K562 (cell line): ENCODE measurements around the gene TMEM123. TPM values are rescaled to one million over a fixed set of nuclear protein-coding genes. Genes with fewer than 3 reads are reported as not detected.

Experiments used
- CBX8 ChIP-seq: fragments of 200-600 bp; sonication (generic); IDR thresholded peaks from 2 replicates; pipeline ENCODE4 v1.6.1; 2012; ENCODE audit warnings: borderline replicate concordance, mixed run types, low read depth, mild to moderate bottlenecking, moderate library complexity, mixed read lengths, low read length, control low read depth, inconsistent platforms; ENCODE audit not compliant: poor library complexity, severe bottlenecking; ENCODE audit errors: extremely low read depth
- CHD1 ChIP-seq: fragments of 200-600 bp; sonication (generic); IDR thresholded peaks from one replicate; pipeline ENCODE4 v1.6.1; 2012; ENCODE audit warnings: mild to moderate bottlenecking, moderate library complexity, low read length, inconsistent platforms
- COPS2 ChIP-seq: fragments of 450-650 bp; conservative IDR thresholded peaks from 2 replicates; pipeline ENCODE4 v1.6.1; 2016; ENCODE audit warnings: mild to moderate bottlenecking, moderate library complexity
- ESRRA ChIP-seq: fragments of 450-650 bp; IDR thresholded peaks from 2 replicates; pipeline ENCODE4 v1.6.1; 2014; ENCODE audit warnings: low read depth, mild to moderate bottlenecking, moderate library complexity, borderline replicate concordance
- ETV5 ChIP-seq: sonication (generic); formaldehyde crosslinking; IDR thresholded peaks from 2 replicates; pipeline ENCODE4 v1.4.0; 2020; ENCODE audit warnings: low read depth, mild to moderate bottlenecking, missing genetic modification reagents
- KLF6 ChIP-seq: fragments of 250-450 bp; sonication (Bioruptor Pico); IDR thresholded peaks from 2 replicates; pipeline ENCODE4 v1.4.0; 2020; ENCODE audit warnings: mild to moderate bottlenecking, moderate library complexity, borderline replicate concordance
- POLR2A ChIP-seq: fragments of 450-650 bp; conservative IDR thresholded peaks from 2 replicates; pipeline ENCODE4 v1.6.1; 2016
- PTBP1 ChIP-seq: fragments of 200-400 bp; formaldehyde crosslinking; IDR thresholded peaks from 2 replicates; pipeline ENCODE4 v1.6.1; 2017; ENCODE audit warnings: low read depth, low read length
- SAP30 ChIP-seq: fragments of 200-600 bp; sonication (generic); IDR thresholded peaks from 2 replicates; pipeline ENCODE4 v1.6.1; 2012; ENCODE audit warnings: borderline replicate concordance, low read depth, mild to moderate bottlenecking, moderate library complexity, low read length, control low read depth, inconsistent platforms; ENCODE audit not compliant: insufficient read depth, poor library complexity, severe bottlenecking
- TEAD1 ChIP-seq, 2 experiments: fragments of 450-650 bp in 1 of 2; sonication (generic) in 1 of 2; formaldehyde crosslinking; IDR thresholded peaks; 2 replicates each; pipeline versions ENCODE4 v1.4.0 to v1.8.0; 2020 to 2022; ENCODE audit warnings: mild to moderate bottlenecking in 2 of 2, missing genetic modification reagents in 1 of 2
- TFAP4 ChIP-seq: sonication (generic); formaldehyde crosslinking; IDR thresholded peaks from 2 replicates; pipeline ENCODE4 v1.8.0; 2022; ENCODE audit warnings: missing genetic modification reagents, mild to moderate bottlenecking, moderate library complexity, borderline replicate concordance
- TRIM28 ChIP-seq: fragments of 450-650 bp; IDR thresholded peaks from 2 replicates; pipeline ENCODE4 v1.6.1; 2017
- USF1 ChIP-seq: sonication (generic); formaldehyde crosslinking; IDR thresholded peaks from 2 replicates; pipeline ENCODE4 v1.9.0; 2022; ENCODE audit warnings: mild to moderate bottlenecking, missing genetic modification reagents
- polyA plus RNA-seq, 8 experiments: library from polyadenylated mRNA; depleted of rRNA in 4 of 8; stranded (reverse) in 5 of 8; unstranded in 3 of 8; fragments of >200 nt; fragmentation: Nextera tagmentation in 2 of 8; fragmentation: Illumina TruSeq in 1 of 8; extraction: Ambion mirVana in 2 of 8; extraction: Trizol in 1 of 8; gene quantifications; 2 replicates each; pipeline versions ENCODE4 v1.2.1 to v1.2.3, GENCODE V29; 2011 to 2014; ENCODE audit warnings: inconsistent platforms in 1 of 8, missing spikeins in 1 of 8
- total RNA-seq, 7 experiments: library from RNA; depleted of rRNA in 6 of 7; stranded (reverse); fragments of >200 nt in 6 of 7; fragmentation: Illumina TruSeq in 2 of 7; extraction: Trizol in 2 of 7; gene quantifications; 2 replicates each; pipeline versions ENCODE4 v1.2.1 to v1.2.3, GENCODE V29; 2011 to 2021; ENCODE audit warnings: low replicate concordance in 1 of 7
- TF ChIP-seq, protein P1 (sequence below): IDR thresholded peaks from 3 replicates; pipeline ENCODE4 v1.6.1; 2011; ENCODE audit warnings: borderline replicate concordance, mild to moderate bottlenecking, moderate library complexity; ENCODE audit not compliant: insufficient read length; ENCODE audit errors: extremely low read depth
- TF ChIP-seq, protein P2 (sequence below), 2 experiments: fragments of 450-650 bp; conservative IDR thresholded peaks; 2 replicates each; pipeline ENCODE4 v1.6.1; 2017; ENCODE audit warnings: mild to moderate bottlenecking in 2 of 2, moderate library complexity in 2 of 2

TMEM123 gene
- total and polyA plus RNA-seq, 9 of the 15 experiments (the other 6 are each of a cell fraction or from before 2014, with no cell fraction given) = 19.8 to 344 (median 82.4) TPM

DNA sequence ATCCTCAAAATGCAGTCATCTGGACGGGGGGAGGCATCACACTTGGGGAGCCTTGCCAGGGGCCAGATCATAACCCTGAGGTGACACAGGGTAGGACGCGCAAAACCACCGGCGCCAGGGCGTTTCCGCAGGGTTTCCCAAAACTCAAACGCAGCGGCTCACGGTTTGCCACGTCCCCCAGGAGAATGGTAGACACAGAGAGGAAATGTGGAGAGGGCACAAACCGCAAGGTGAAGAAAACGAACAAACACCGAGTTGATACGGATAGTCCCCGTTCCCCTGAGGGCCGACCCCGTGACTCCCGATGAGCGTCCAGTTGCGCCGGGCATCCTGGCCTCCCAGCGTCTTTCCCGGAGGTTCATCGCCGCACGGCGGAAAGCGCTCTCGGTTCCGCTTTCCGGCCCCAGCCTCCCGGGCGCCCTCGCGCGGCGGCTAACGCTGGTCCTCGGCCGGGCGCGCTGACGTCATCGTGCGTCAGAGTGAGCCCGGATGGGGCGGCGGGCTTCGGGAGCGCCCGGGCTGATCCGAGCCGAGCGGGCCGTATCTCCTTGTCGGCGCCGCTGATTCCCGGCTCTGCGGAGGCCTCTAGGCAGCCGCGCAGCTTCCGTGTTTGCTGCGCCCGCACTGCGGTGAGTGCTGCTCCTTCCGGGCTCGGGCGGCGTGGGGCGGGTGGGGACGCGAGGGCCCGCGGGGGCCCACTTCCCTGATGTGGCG, 105.7 kb downstream of the TMEM123 start, which contains the start of gene BIRC2 (continued):
- TF ChIP-seq, protein P1, sequence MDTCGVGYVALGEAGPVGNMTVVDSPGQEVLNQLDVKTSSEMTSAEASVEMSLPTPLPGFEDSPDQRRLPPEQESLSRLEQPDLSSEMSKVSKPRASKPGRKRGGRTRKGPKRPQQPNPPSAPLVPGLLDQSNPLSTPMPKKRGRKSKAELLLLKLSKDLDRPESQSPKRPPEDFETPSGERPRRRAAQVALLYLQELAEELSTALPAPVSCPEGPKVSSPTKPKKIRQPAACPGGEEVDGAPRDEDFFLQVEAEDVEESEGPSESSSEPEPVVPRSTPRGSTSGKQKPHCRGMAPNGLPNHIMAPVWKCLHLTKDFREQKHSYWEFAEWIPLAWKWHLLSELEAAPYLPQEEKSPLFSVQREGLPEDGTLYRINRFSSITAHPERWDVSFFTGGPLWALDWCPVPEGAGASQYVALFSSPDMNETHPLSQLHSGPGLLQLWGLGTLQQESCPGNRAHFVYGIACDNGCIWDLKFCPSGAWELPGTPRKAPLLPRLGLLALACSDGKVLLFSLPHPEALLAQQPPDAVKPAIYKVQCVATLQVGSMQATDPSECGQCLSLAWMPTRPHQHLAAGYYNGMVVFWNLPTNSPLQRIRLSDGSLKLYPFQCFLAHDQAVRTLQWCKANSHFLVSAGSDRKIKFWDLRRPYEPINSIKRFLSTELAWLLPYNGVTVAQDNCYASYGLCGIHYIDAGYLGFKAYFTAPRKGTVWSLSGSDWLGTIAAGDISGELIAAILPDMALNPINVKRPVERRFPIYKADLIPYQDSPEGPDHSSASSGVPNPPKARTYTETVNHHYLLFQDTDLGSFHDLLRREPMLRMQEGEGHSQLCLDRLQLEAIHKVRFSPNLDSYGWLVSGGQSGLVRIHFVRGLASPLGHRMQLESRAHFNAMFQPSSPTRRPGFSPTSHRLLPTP = no peak
- TF ChIP-seq, protein P2, sequence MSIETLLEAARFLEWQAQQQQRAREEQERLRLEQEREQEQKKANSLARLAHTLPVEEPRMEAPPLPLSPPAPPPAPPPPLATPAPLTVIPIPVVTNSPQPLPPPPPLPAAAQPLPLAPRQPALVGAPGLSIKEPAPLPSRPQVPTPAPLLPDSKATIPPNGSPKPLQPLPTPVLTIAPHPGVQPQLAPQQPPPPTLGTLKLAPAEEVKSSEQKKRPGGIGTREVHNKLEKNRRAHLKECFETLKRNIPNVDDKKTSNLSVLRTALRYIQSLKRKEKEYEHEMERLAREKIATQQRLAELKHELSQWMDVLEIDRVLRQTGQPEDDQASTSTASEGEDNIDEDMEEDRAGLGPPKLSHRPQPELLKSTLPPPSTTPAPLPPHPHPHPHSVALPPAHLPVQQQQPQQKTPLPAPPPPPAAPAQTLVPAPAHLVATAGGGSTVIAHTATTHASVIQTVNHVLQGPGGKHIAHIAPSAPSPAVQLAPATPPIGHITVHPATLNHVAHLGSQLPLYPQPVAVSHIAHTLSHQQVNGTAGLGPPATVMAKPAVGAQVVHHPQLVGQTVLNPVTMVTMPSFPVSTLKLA (conservative IDR thresholded peaks at IDR 0.05) = peak; percentile 21 to 66; a peak in 2 of 4 replicates
- TF ChIP-seq ESRRA = peak; percentile 39; the same call in 1 of the 2 replicates
- TF ChIP-seq ETV5 (CRISPR knock-in tag) = peak; percentile 90
- TF ChIP-seq CHD1 = no peak
- TF ChIP-seq TRIM28 = 0 out of 2 replicates have a peak, but pooled peaks have one; percentile 38
- TF ChIP-seq PTBP1 = no peak
- TF ChIP-seq TFAP4 (CRISPR knock-in tag) = peak; percentile 88
- TF ChIP-seq COPS2 = no peak
- TF ChIP-seq KLF6 (CRISPR knock-in tag) = peak; percentile 48; the same call in 1 of the 2 replicates
- peak; percentile 28 for TF ChIP-seq SAP30
- TF ChIP-seq TEAD1 (CRISPR knock-in tag; IDR thresholded peaks at IDR 0.05) = no peak
- TF ChIP-seq POLR2A = peak; percentile 91
- TF ChIP-seq USF1 (CRISPR knock-in tag) = peak; percentile 53; the same call in 1 of the 2 replicates
- TF ChIP-seq CBX8 = no peak
